NCI-H1694 (cell line): ENCODE results near the gene CEACAM16.
"Not testable (repeated sequence)": the region's sequence is repeated elsewhere in the genome, so short reads cannot be mapped to it uniquely, and the experiment has no call there.

Source experiments
- DNase-seq: peaks from one replicate; lab custom pipeline; 2025; lab: John Stamatoyannopoulos, UW

CEACAM16 gene

DNA sequence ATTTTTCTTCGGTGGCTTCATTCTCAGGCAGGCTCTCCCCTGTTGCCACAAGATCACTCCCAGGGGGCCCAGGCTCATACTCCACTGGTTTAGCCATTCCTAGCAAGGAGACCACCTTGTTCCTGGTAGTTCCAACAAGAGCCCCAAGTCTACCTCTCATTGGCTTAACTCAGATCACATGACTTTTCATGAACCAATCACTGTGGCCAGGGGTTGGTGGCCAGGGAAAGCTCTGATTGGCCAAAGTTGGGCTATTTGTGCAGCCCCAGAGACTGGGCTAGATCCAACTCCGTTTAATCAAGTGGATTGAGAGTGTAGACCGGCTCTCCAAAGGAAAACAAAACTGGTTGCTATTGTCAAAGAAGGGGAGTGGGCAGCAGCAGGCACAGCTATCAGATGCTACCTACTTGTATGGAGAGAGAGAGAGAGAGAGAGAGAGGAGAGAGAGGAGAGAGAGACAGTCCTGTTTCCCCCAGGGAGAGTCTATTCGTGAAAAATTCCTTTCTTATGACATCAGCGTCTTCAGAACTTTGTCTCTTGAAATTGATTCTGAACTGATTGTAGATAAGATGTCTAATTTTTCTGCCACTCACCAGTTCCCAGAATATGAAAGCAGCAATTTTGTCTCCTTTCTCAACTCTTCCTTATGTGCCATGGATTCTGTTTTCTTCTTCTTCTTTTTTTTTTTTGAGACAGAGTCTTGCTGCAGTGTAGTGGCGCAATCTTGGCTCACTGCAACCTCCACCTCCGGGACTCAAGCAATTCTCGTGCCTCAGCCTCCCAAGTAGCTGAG is 21.7 kb upstream of the CEACAM16 start:
- DNase-seq = no peak

- DNase-seq = no peak
These were observed 18.4 kb upstream of the CEACAM16 start for GRCh38 chr19:44680536-44680935.

DNA sequence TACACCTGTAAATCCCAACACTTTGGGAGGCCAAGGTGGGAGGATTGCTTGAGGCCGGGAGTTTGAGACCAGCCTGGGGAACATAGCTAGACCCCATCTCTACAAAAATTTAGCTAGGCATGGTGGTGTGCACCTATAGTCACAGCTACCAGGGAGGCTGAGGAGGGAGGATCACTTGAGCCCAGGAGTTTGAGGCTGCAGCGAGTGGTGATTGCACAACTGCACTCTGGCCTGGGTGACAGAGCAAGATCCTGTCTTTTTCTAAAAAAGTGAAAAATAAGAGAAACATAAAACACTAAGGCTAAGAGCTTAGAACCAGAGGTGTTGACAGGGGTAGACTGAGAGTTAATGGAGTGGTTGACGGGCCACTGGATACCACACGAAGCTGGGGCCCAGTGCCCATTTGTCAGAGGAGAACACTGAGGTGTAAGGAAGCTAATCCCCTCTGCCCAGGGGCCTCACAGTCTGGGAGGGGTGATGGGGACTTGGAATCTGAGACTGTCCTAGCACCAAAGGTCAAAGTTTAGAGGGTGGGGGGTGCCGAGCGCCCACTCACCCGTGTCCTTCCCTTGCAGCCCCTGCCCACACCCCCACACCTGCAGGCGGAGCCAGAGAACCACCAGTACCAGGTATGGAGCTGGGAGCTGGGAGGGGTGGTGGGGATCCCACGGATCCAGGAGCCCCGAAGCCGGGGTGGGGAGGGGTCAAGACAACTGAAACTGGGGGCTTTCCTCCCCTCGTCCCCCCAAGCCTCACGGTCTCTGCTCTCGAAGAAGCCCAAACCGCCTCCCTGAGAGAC is 16.8 kb upstream of the CEACAM16 start:
- no peak for DNase-seq

GRCh38 chr19:44682807-44683206 is 16.1 kb upstream of the CEACAM16 start:
- DNase-seq = no peak

DNA sequence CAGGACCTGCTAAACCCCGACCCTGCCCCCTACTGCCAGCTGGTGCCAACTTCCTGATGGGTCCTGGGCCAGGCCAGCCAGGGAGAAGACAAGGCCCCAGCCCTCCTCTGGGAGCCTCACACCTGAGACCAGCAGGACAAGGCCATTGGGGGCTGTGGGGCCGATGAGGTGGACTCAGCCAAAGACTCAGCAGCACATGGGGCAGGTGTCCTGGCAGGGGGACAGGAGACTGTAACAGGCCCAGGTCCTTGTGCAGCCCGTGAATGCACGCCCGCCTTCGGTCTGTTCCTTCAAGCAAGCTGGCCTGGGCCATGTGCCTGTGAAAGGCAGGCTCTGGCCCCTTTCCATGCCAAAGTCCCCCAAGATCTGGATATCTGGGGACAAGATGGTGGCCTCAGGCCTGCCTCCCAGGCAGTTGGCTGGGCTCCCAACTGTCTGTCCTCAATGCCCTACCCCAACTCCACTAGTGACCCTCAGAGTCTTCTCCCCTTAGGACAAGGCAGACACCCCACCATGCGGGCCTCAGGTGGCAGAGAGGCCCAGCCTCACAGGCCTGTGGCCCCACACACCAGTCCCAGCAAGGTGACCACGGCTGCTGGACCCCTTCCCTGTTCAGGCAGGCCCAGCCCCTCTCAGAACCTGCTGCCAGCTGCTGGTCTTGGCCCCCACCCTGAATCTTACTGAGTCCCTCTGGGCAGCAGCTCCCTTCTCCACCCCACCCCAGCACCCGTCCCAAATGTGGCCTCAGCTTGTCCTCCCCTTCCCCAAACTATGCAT is 15.3 kb upstream of the CEACAM16 start:
- DNase-seq = no peak

- DNase-seq = not testable (repeated sequence)
These were observed 14.6 kb upstream of the CEACAM16 start for GRCh38 chr19:44684396-44684795.

- no peak for DNase-seq
These were observed 13.8 kb upstream of the CEACAM16 start for GRCh38 chr19:44684892-44685863.

DNA sequence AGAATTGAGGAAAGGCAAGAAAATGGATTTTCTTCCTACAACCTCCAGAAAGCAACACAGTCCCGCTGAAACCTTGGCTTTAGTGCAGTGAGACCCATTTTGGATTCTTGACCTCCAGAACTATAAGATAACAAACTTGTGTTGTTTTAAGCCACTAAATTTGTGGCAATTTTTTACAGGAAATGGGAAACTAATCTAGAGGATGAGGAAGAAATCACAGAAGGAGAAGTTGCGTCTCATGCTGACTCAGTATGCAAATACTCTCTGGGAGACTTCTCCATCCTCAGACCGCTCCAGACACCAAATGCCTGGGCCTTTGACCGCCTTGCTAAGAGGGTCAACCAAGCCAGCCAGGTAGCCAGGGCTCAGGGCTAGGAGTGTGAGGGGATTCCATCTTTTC is 13.1 kb upstream of the CEACAM16 start:
- DNase-seq = no peak

- no peak for DNase-seq
These were observed 12.1 kb upstream of the CEACAM16 start for GRCh38 chr19:44686896-44687295.

GRCh38 chr19:44687888-44688287 is 11.1 kb upstream of the CEACAM16 start:
- no peak for DNase-seq

DNA sequence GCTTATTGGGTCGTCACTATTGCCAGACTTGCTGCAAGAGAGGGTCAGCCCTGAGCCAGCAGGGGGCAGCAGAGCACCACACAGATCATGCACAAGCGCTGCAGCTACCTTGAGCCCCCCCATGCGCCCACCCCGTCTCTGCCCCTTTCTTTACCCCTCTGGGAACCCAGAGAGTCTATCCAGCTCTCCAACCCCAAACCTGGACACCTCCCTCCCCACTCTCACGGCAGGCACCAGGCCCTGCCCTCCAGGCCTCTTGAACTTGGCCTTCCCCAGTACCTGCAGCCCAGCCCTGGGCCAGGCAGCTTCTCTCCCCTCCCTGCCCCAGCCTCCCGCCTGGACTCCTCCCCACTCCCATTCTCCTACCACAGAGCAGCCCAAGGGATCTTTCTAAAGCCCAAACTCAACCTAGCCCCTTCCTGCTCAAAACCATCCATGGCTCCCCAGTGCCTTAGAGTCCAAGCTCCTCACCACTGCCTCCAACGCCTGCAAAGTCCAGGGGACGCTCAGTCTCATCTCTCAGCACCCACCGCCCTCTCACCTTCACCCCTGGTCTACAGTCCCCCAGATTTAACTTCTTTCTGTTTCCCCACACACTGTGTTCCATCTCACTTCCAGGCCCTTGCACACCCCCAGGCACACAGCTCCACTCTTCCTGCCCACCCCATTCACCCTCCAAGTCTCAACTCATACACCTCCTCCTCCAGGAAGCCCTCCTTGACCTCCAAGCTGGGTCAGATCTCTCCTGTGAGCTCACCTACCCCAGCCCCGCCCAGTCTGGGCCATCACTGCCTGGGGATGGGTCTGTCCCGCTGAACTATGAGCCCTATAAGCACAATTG is 9.4 kb upstream of the CEACAM16 start:
- DNase-seq = peak; percentile 66

GRCh38 chr19:44690131-44690440 is 8.9 kb upstream of the CEACAM16 start:
- no peak for DNase-seq

DNA sequence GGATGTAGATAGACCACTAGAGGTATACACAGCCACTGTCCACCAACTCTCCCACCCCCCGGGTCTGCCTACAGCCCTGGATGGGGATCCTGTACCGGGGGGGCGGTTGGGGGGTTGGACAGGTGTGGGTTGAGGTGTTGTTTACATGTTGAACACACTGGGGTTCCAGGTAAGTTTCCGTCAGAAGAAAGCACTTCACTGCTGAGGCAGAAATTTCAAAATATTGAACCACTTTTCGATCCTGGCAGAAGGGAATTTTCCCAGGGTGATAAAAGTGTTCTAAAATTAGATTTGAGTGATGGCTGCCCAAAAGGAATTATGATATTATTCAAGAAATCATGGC is 6.6 kb upstream of the CEACAM16 start:
- DNase-seq = no peak

DNA sequence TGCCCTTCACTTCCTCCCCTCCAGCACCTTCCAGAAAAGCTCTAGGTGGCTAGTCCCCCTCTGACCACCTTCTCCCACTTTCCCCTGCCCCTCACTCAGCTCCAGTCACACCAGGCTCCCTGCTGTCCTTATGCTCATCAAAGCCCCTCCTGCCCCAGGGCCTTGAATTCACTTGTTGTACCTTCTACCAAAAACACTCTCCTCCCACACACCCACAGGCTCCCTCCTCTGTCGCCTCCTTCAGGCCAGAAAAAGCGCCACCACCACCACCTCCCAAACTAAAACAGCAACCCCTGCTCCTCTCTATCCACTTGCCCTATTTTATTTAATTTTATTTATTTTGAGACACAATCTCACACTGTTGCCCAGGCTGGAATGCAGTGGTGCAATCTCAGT is 4.8 kb upstream of the CEACAM16 start:
- no peak for DNase-seq

DNA sequence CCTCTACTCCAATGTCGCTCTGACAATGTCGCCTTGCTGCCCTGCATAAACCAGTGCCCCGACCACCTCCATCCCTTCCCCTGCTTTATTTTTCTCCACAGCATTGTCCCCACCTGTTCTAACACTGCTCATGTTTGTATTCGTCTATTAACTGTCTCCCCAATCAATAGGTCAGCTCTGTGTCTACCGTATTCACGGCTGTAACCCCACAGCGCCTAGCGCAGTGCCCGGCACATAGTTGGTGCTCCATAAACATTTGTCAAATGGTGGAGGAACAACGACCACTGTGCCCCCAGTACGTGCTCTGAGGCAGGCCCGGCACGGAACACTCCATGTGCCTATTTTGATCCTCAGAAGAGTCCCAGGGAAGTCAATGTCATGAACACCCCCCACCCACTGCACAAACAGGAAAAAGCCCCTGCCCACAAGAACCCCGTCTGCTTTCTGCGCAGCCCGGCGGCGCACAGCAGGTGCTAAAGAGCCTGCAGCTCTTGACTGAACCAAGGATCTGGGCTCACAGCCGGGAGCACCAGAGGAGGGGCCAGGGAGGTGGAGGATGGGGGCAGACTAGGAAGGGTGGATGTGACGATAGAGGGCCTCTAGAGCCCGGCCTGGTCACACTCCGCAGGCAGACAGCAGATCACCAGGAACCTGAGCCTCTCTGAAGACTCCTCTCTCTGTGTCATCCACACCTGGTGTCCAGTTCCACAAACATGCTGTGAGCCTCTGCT is 1.8 kb upstream of the CEACAM16 start:
- no peak for DNase-seq

DNA sequence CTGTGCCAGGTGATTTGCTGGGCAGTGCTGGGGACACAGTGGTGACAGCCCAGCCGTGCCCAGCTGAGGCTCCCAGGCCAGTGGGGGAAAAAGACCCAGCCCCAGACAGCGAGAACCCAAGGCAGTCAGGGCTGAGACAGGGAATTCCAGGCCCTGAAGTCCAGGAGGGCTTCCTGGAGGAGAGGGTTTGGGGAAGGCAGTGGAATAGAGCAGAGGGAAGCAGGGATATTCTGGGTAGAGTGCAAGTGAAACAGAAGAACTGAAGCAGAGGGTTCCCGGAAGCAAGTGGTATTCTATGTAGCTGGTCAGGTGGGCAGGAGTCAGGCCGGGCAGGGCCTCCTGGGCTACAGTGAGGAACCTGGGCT is 1.3 kb upstream of the CEACAM16 start:
- no peak for DNase-seq

- DNase-seq = no peak
These were observed 1.6 kb downstream of the CEACAM16 start for GRCh38 chr19:44700547-44700946.

DNA sequence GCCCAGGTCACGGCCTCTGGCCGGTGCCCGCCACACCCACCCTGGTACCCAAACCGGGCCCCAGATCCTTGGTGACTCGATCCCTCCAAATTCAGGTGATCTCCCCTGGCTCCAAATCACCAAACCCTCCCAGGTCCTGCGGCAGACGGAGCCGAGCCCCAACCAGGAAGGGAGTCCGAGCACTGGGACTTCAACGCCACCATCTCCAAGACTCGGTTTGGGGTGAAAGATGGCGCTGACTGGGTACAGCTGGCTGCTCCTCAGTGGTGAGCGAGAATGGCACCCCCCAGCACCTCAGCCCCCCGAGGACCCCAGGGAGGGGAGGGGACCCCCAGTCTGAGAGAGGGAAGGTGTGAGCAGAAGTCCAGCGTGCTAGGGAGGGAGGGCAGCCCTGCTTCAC is 2.3 kb downstream of the CEACAM16 start:
- DNase-seq = no peak

- no peak for DNase-seq
These were observed 3.7 kb downstream of the CEACAM16 start for GRCh38 chr19:44702551-44703176.
